AG04450 (cell line): ENCODE measurements around the gene CYFIP2. TPM values are rescaled to one million over a fixed set of nuclear protein-coding genes. Genes with fewer than 3 reads are reported as not detected.

Experiments
- CTCF ChIA-PET: fragments of 300-600, 350-600 bp; formaldehyde crosslinking; extraction: SDS; loops from one replicate; lab custom pipeline; 2022; ENCODE audit warnings: antibody characterized with exemption, inconsistent platforms; lab: Charles Lee
- POLR2A ChIA-PET: fragments of 350-600 bp; formaldehyde crosslinking; extraction: SDS; loops from one replicate; lab custom pipeline; 2021; ENCODE audit warnings: antibody characterized with exemption, inconsistent platforms; lab: Yijun Ruan, JAX
- DNase-seq: peaks from one replicate; pipeline ENCODE4 v3.0.0-alpha.2; 2011; ENCODE audit warnings: low read depth, low spot score
- H3K27ac ChIP-seq: one replicate; pipeline ENCODE4 v1.5.1; 2012; ENCODE audit warnings: low read depth, low read length, control low read depth
- H3K27me3 ChIP-seq: one replicate; pipeline ENCODE4 v1.6.0; 2012; ENCODE audit warnings: low read length; ENCODE audit not compliant: control insufficient read depth, insufficient read depth
- H3K4me3 ChIP-seq: 2 replicates; pipeline ENCODE4 v1.5.1; 2011; ENCODE audit warnings: mild to moderate bottlenecking, low read depth, low read length, control low read depth
- H3K9me3 ChIP-seq: 2 replicates; pipeline ENCODE4 v1.5.1; 2012; ENCODE audit warnings: low read length; ENCODE audit not compliant: control insufficient read depth, insufficient read depth
- polyA plus RNA-seq: library from polyadenylated mRNA; depleted of rRNA; stranded (reverse); fragments of >200 nt; gene quantifications from 2 replicates; pipeline ENCODE4 v1.2.3, GENCODE V29; 2011
- TF ChIP-seq, protein P1 (sequence below): IDR thresholded peaks from 2 replicates; pipeline ENCODE4 v1.5.1; 2011; ENCODE audit warnings: low read depth, low read length, control low read depth, inconsistent platforms

CYFIP2 gene
- polyA plus RNA-seq, 1 experiment = 3.2 TPM

DNA sequence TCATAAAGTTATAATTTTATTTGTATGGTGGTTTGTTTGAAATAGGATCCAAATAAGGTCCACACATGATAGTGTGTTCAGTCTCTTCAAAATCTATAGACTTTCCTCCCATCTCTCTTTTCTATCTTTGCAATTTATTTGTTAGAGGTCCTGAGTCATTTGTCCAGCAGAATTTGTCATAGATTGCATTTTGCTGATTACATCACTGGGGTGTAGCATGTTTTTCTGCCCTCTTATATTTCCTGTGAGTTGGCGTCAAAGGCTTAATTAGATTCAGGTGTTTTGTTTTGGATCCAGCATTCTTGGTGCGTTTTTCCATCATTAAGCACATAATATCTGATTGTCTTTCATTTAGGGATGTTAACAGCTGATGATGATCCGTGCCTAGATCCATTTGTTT is 15.0 kb downstream of the CYFIP2 start:
- CTCF ChIA-PET = interaction anchor here (0.6 kb wide), 1 partner anchor 1431 kb away, joined by 3 read pairs; no protein-coding TSS in a partner anchor
- DNase-seq = no peak
- Histone ChIP-seq H3K4me3 (no peak overlapping the region), H3K9me3 (no peaks in the 10 kb centered on the region), H3K27me3 (peaks cover 5% of the 10 kb centered on the region), H3K27ac (no peak overlapping the region)
- POLR2A ChIA-PET = no interaction called here
- TF ChIP-seq, protein P1, sequence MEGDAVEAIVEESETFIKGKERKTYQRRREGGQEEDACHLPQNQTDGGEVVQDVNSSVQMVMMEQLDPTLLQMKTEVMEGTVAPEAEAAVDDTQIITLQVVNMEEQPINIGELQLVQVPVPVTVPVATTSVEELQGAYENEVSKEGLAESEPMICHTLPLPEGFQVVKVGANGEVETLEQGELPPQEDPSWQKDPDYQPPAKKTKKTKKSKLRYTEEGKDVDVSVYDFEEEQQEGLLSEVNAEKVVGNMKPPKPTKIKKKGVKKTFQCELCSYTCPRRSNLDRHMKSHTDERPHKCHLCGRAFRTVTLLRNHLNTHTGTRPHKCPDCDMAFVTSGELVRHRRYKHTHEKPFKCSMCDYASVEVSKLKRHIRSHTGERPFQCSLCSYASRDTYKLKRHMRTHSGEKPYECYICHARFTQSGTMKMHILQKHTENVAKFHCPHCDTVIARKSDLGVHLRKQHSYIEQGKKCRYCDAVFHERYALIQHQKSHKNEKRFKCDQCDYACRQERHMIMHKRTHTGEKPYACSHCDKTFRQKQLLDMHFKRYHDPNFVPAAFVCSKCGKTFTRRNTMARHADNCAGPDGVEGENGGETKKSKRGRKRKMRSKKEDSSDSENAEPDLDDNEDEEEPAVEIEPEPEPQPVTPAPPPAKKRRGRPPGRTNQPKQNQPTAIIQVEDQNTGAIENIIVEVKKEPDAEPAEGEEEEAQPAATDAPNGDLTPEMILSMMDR = no peak

GRCh38 chr5:157282150-157282549 is 16.2 kb downstream of the CYFIP2 start:
- TF ChIP-seq, protein P1 = no peak
- no peak for DNase-seq
- CTCF ChIA-PET = no interaction called here
- peaks cover 5% of the 10 kb centered on the region for H3K27me3 ChIP-seq
- no peaks in the 10 kb centered on the region for H3K9me3 ChIP-seq
- POLR2A ChIA-PET = no interaction called here
- no peak overlapping the region for H3K27ac ChIP-seq
- no peak overlapping the region for H3K4me3 ChIP-seq

DNA sequence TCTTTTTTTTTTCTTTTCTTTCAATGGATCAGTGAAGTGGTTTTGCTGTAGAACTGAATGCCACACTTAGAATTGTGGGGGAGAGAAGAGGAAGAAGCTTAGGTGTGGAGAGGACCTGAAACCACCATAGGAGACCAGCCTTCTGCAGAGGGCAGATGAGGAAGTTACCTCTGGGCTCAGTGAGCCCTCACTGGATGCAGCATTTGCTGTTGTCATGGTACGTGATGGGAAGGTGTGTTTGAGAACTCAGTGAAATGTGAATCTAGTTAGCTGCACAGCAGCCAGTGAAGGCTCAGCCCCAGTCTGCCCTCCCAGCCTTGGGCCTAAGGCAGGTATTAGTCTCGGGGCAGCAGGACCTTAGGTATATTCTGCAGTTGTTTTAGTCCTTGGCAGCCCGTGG is 17.5 kb downstream of the CYFIP2 start:
- H3K27me3 ChIP-seq = peaks cover 5% of the 10 kb centered on the region
- no peak overlapping the region for H3K27ac ChIP-seq
- H3K9me3 ChIP-seq = no peaks in the 10 kb centered on the region
- POLR2A ChIA-PET = no interaction called here
- H3K4me3 ChIP-seq = no peak overlapping the region
- no peak for DNase-seq
- TF ChIP-seq, protein P1 = no peak
- CTCF ChIA-PET = interaction anchor here (0.7 kb wide), 1 partner anchor 842 kb away, joined by 3 read pairs; no protein-coding TSS in a partner anchor

DNA sequence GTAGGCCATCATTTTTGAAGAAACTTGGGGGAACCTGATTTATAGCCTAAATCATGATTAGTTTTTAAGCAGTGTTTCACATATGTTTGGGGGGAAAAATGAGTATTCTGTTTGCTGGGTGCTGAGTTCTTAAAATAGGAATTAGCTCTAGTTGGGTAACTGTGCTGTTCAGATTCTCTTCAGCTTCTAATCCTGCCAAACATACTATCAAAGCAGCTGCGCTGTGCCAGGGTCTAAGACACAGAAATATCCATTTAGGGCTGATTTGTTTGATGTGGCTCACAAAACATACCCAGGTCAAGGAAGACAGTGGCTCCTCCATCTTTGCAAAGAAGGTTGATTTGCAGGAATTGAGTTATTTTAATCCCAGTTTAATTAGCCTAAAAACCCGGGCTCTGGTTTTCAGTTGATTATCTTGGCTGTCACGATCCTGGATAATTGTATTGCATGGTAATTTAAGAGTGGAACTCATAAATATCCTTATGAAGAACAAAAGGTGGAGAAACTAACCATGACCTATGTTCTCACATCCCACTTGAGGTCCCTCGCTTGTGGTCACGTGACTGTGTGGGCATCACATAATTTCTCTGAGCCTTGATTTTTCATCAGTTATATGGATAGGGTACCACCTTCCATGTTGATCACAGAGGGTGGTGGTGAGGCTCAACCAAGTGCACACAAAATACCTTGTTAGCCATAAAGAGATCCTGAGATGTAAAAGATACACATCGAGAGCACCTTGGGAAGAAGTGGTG is 18.7 kb downstream of the CYFIP2 start:
- POLR2A ChIA-PET = no interaction called here
- peaks cover 5% of the 10 kb centered on the region for H3K27me3 ChIP-seq
- no peak for DNase-seq
- H3K27ac ChIP-seq = no peak overlapping the region
- H3K9me3 ChIP-seq = no peaks in the 10 kb centered on the region
- CTCF ChIA-PET = no interaction called here
- no peak overlapping the region for H3K4me3 ChIP-seq
- TF ChIP-seq, protein P1 = no peak

- H3K27ac ChIP-seq = no peak overlapping the region
- peaks cover 5% of the 10 kb centered on the region for H3K27me3 ChIP-seq
- H3K4me3 ChIP-seq = no peak overlapping the region
- ChIA-PET CTCF (no interaction called here), POLR2A (no interaction called here)
- TF ChIP-seq, protein P1 = no peak
- H3K9me3 ChIP-seq = no peaks in the 10 kb centered on the region
- DNase-seq = no peak
Observed at GRCh38 chr5:157285310-157286035, 19.6 kb downstream of the CYFIP2 start.
